Ascending aorta (tissue), 2 donors: ENCODE data around the gene ZNF511. TPM values are rescaled to one million over a fixed set of nuclear protein-coding genes. Genes with fewer than 3 reads are reported as not detected.
A peak's percentile ranks its signal among the peaks of the same experiment; 100 is the strongest.

Experiments
- DNase-seq, 2 donors: peaks; one replicate each; pipeline ENCODE4 v3.0.0-alpha.2; 2019; ENCODE audit warnings: low spot score in 2 of 2
- H3K27ac ChIP-seq, 2 donors: fragments of 200-600 bp; sonication (generic); one replicate each; pipeline ENCODE4 v1.5.1; 2016 to 2017; ENCODE audit warnings: mild to moderate bottlenecking in 1 of 2
- H3K27me3 ChIP-seq: fragments of 200-600 bp; sonication (generic); one replicate; pipeline ENCODE4 v1.5.1; 2017
- H3K36me3 ChIP-seq, 2 donors: fragments of 200-600 bp; sonication (generic); one replicate each; pipeline ENCODE4 v1.5.1; 2016
- H3K4me1 ChIP-seq, 2 donors: fragments of 200-600 bp; sonication (generic); one replicate each; pipeline ENCODE4 v1.5.1; 2016 to 2017; ENCODE audit warnings: mild to moderate bottlenecking in 1 of 2
- H3K4me3 ChIP-seq, 2 donors: fragments of 200-600 bp; sonication (generic); one replicate each; pipeline ENCODE4 v1.5.1; 2016 to 2017; ENCODE audit warnings: mild to moderate bottlenecking in 1 of 2
- H3K9me3 ChIP-seq, 2 donors: fragments of 200-600 bp; sonication (generic); one replicate each; pipeline ENCODE4 v1.5.1; 2016
- CTCF ChIP-seq, 3 experiments: fragments of 200-600 bp in 2 of 3; fragments of 450-650 bp in 1 of 3; sonication (generic) in 2 of 3; IDR thresholded peaks; one replicate each; pipeline ENCODE4 v1.5.1; 2016 to 2019; ENCODE audit warnings: antibody characterized with exemption in 3 of 3, mild to moderate bottlenecking in 1 of 3, moderate library complexity in 1 of 3
- intact Hi-C: fragments of 100-400 bp; cut with DNase I; formaldehyde crosslinking; loops from one replicate; pipeline ENCODE4 v1.15.1; 2023
- total RNA-seq: library from RNA; depleted of rRNA; stranded (reverse); fragments of >200 nt; gene quantifications from one replicate; pipeline ENCODE4 v1.1.0, GENCODE V29; 2016

ZNF511 gene
- total RNA-seq, 1 donor from 2014 or later, result 51.8 TPM

DNA sequence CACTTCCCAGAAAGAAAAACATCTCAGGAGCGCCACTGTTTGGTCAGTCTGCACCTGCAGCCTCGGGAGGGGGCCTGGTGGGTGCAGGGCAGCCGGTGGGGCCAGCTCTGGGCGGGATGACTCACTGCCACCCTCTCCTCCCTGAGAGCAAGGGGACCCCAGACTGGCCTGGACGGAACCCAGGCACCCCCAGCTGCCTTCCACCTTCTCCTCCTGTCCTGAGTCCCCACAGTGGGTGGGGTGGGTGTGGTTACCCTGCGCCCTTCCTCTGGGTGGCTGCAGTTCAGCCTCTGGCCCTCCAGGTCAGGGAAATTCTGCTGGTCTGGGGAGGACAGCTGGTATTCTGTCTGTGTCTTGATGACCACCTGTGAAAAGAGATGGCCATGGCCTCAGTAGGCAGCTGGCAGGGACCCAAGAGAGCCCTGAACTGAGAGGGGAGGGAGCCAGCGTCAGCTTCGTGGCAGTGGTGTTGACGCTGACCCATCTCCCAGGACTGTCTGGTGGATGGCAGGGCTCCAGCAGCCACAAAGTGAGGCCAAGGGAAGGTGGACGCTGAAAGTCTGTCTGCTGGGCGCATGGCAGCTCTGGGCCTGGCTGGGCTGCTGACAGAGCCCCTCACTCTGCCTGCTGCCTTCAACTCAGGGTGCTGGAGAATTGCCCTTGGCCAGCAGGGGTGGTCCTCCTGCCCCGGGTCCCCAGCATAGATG lies 19.1 kb downstream of the ZNF511 start:
- H3K27ac ChIP-seq, result no peak overlapping the region
- TF ChIP-seq CTCF (IDR thresholded peaks at IDR 0.05), result no peak
- intact Hi-C loops, result loop anchor here (2.0 to 10.0 kb wide), 2 partner anchors 19 to 187 kb away; partner anchors contain the start of genes TUBGCP2 and ZNF511
- DNase-seq, result no peak
- peaks cover 19% of the 10 kb centered on the region for H3K27me3 ChIP-seq
- no peaks in the 10 kb centered on the region for H3K9me3 ChIP-seq
- H3K4me3 ChIP-seq, result no peak overlapping the region
- H3K4me1 ChIP-seq, result peaks cover 8 to 11% of the 10 kb centered on the region in 2 donors
- H3K36me3 ChIP-seq, result no peaks in the 10 kb centered on the region

- Histone ChIP-seq H3K4me3 (no peak overlapping the region), H3K36me3 (no peaks in the 10 kb centered on the region), H3K27ac (no peak overlapping the region), H3K27me3 (peaks cover 19% of the 10 kb centered on the region), H3K4me1 (peaks cover 8 to 11% of the 10 kb centered on the region in 2 donors), H3K9me3 (no peaks in the 10 kb centered on the region)
- no peak for TF ChIP-seq CTCF (IDR thresholded peaks at IDR 0.05)
- no peak for DNase-seq
- intact Hi-C loops, result loop anchor here (2.0 to 10.0 kb wide), 2 partner anchors 20 to 186 kb away; partner anchors contain the start of genes TUBGCP2 and ZNF511
Measured at GRCh38 chr10:133328358-133329343, 19.9 kb downstream of the ZNF511 start.

- TF ChIP-seq CTCF (IDR thresholded peaks at IDR 0.05), result peak; percentile 73 to 99 (median 97)
- no peak overlapping the region for H3K27ac ChIP-seq
- peaks cover 8 to 11% of the 10 kb centered on the region in 2 donors for H3K4me1 ChIP-seq
- intact Hi-C loops, result loop anchor here (2.0 to 10.0 kb wide), 3 partner anchors 21 to 185 kb away; partner anchors contain the start of genes ECHS1, TUBGCP2 and ZNF511
- H3K36me3 ChIP-seq, result no peaks in the 10 kb centered on the region
- H3K27me3 ChIP-seq, result peaks cover 19% of the 10 kb centered on the region
- no peaks in the 10 kb centered on the region for H3K9me3 ChIP-seq
- DNase-seq, result peak in 1 of 2 donors; percentile 86
- peak overlapping the region; percentile 34 to 55 for H3K4me3 ChIP-seq
Measured at GRCh38 chr10:133329491-133330202, 20.9 kb downstream of the ZNF511 start.

GRCh38 chr10:133332936-133333699 lies 24.4 kb downstream of the ZNF511 start:
- intact Hi-C loops, result loop anchor here (5.0 kb wide), 1 partner anchor 39 kb away; the partner anchor contains the start of gene ECHS1
- no peak for DNase-seq
- TF ChIP-seq CTCF (IDR thresholded peaks at IDR 0.05), result no peak

More at GRCh38 chr10:133332936-133333699, 24.4 kb downstream of the ZNF511 start:
- Histone ChIP-seq H3K9me3 (no peaks in the 10 kb centered on the region), H3K36me3 (no peaks in the 10 kb centered on the region), H3K27me3 (peaks cover 27% of the 10 kb centered on the region), H3K4me1 (peaks cover 9 to 18% of the 10 kb centered on the region in 2 donors), H3K4me3 (no peak overlapping the region), H3K27ac (no peak overlapping the region)
